Subcutaneous adipose tissue (tissue), 4 donors: Measurements from ENCODE around the gene COL6A2. TPM values are rescaled to one million over a fixed set of nuclear protein-coding genes. Genes with fewer than 3 reads are reported as not detected.

Source experiments
- total RNA-seq, 4 donors: library from RNA; depleted of rRNA; stranded (reverse); fragments of >200 nt; gene quantifications; one replicate each; pipeline ENCODE4 v1.1.0, GENCODE V29; 2016
- TF ChIP-seq, protein P1 (sequence below): fragments of 450-650 bp; IDR thresholded peaks from one replicate; pipeline ENCODE4 v1.5.1; 2016; ENCODE audit warnings: low read depth, mild to moderate bottlenecking, control low read depth, antibody characterized with exemption, moderate library complexity

Gene COL6A2
- total RNA-seq, 4 donors from 2014 or later = 223 to 1,493 (median 826) TPM

- TF ChIP-seq, protein P1, sequence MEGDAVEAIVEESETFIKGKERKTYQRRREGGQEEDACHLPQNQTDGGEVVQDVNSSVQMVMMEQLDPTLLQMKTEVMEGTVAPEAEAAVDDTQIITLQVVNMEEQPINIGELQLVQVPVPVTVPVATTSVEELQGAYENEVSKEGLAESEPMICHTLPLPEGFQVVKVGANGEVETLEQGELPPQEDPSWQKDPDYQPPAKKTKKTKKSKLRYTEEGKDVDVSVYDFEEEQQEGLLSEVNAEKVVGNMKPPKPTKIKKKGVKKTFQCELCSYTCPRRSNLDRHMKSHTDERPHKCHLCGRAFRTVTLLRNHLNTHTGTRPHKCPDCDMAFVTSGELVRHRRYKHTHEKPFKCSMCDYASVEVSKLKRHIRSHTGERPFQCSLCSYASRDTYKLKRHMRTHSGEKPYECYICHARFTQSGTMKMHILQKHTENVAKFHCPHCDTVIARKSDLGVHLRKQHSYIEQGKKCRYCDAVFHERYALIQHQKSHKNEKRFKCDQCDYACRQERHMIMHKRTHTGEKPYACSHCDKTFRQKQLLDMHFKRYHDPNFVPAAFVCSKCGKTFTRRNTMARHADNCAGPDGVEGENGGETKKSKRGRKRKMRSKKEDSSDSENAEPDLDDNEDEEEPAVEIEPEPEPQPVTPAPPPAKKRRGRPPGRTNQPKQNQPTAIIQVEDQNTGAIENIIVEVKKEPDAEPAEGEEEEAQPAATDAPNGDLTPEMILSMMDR = no peak
These were observed 19.8 kb downstream of the COL6A2 start for GRCh38 chr21:46117586-46118315.

DNA sequence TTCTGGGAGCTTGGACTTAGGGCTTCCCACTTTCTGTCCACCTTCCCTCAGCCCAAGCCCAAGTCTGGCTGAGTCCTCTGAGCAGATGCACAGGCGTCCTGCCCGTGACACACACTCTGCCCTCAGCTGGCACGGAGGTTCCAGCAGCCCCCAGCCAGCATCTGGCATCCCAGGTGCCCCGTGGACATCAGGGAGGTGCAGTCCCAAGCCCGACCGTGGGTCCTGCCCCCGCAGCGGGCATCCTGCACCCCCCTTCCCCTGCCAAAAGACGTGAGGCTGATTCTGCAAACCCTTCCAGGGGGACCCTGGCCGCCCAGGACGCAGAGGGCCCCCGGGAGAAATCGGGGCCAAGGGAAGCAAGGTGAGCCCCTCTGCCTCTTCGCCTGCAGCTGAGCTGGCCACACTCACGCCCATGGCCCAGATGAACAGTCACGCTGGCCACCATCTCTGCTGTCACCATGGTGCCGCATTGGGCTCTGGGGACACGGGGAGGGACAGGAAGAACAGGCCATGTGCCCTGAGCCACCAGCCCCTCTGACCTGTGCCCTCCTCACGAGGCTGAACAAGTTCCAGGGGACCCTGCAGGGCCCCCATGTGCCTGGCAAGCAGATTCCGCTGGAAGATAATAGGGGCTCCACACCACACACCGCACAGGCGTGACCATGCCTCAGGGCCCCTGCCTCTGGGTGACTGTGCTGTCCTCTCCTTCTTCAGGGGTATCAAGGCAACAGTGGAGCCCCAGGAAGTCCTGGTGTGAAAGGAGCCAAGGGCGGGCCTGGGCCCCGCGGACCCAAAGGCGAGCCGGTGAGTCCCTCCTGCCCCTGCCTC is 20.6 kb downstream of the COL6A2 start:
- TF ChIP-seq, protein P1 = no peak

- TF ChIP-seq, protein P1 = no peak
These were observed 21.3 kb downstream of the COL6A2 start for GRCh38 chr21:46119144-46119636.

GRCh38 chr21:46119637-46120271 is 21.8 kb downstream of the COL6A2 start:
- TF ChIP-seq, protein P1 = no peak

GRCh38 chr21:46120301-46121285 is 22.7 kb downstream of the COL6A2 start:
- TF ChIP-seq, protein P1 = no peak

- TF ChIP-seq, protein P1 = no peak
These were observed 23.6 kb downstream of the COL6A2 start for GRCh38 chr21:46121286-46122221.
